GM21528 (cell line): ENCODE data around the gene DOCK1.

Experiments
- ATAC-seq: cut with Tn5 transposase; IDR thresholded peaks from one replicate; pipeline ENCODE4 v1.9.1; 2021; ENCODE audit warnings: mild to moderate bottlenecking, moderate library complexity; ENCODE audit not compliant: unreplicated experiment, low FRiP score

The DOCK1 gene

DNA sequence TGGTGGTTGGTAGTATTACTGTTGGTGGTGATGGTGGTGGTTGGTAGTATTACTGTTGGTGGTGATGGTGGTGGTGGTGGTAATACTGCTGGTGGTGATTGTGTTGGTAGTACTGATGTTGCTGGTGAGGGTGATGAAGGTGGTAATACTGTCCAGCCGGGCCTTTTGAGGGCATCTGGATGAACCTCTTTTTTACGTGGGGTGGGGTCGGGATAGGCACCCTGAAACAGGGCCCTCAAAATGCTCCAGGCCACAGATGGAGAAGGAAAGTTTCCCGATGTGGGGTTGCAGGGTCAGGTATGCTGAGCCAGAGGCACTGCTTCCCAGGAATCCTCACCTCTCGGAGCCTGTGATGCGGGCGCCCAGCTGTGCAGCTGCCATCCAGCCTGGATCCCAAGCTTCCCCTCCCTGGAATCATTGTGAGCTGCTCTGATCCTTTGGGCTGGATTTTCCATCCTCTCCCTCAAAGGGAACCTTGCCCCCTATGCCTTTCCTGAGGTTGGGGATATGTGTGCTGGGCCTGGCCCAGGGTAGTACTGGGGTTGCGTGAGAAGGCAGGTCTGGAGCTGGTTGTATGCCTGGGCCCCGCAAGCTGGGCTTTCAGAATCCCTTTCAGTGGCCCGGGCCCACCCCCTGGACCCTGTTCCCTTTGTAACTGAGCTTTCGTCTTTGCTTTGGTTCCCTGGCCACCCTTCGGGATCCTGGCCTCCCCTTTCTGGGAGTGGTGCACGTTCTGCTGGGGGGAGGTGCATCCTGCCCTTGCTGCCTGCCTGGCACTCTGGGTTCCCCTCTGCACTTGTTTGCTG, 43.3 kb downstream of the DOCK1 start:
- no peak for ATAC-seq

GRCh38 chr10:126949161-126949503, 43.9 kb downstream of the DOCK1 start:
- ATAC-seq: no peak

GRCh38 chr10:126950401-126951105, 45.3 kb downstream of the DOCK1 start:
- ATAC-seq: no peak

GRCh38 chr10:126953886-126954285, 48.7 kb downstream of the DOCK1 start:
- no peak for ATAC-seq

GRCh38 chr10:126955396-126955795, 50.2 kb downstream of the DOCK1 start:
- no peak for ATAC-seq

GRCh38 chr10:126955934-126956711, 50.9 kb downstream of the DOCK1 start:
- ATAC-seq: no peak

DNA sequence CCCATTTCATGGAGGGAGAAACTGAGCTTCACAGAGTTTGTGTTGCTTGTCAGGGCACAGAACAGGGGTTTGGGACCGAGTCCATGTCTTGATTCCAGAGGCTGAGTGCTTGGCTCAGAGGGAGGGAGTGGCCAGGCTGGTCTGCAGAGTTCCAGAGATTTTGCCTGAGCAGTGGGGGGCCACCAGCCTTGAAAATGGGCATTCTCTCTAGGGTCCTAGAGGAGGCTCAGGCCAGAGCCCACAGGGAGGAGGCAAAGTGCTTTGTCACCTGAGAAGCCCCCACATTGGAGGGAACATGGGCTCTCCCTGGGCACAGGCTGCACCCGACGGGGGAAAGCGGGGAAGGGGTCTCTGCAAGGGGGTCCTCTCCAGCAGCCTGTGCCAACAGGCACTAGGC, 51.5 kb downstream of the DOCK1 start:
- no peak for ATAC-seq

GRCh38 chr10:126957111-126957510, 51.9 kb downstream of the DOCK1 start:
- ATAC-seq: no peak

DNA sequence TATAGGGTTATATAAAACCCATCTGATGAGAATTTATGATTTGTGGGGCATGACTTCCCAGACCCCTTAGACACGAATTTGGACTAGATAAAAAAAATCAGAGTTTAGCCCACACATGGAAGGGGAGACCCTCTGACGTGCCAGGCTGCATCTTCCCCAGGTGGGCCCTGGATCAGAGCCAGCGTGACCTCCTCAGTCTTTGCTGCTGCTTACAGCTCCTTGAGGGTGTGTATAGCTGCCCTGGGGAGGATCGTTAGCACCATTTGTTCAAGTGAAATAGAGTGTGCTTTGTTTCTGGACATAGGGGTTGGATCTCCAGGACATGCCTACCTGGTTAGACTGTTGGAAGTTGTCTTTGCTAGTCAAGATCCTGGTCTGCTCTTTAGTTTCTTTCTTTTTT, 54.2 kb downstream of the DOCK1 start:
- no peak for ATAC-seq

- ATAC-seq: no peak
Measured at GRCh38 chr10:126959906-126960685, 54.9 kb downstream of the DOCK1 start.

- no peak for ATAC-seq
Measured at GRCh38 chr10:126963354-126963753, 58.1 kb downstream of the DOCK1 start.

DNA sequence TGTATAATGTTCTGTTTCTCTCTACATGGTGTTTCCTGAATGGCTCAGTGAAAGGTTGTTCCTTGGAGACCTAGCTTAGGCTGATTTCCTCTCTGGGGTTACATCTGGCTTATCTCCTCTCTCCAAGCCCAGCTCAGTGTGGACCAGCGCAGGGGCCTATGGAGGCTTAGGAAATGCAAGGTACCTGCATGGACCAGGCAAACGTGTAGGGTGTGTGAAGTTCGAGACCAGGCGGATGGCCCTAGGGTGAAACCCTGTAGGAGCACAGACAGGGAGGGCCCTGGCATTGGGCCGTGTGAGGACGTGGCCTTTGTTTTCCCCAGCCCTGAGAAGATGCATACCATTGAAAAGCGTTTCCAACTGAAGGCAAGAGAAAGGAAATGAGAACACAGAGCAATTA, 59.0 kb downstream of the DOCK1 start:
- no peak for ATAC-seq

- ATAC-seq: no peak
Measured at GRCh38 chr10:126966938-126967337, 61.7 kb downstream of the DOCK1 start.

DNA sequence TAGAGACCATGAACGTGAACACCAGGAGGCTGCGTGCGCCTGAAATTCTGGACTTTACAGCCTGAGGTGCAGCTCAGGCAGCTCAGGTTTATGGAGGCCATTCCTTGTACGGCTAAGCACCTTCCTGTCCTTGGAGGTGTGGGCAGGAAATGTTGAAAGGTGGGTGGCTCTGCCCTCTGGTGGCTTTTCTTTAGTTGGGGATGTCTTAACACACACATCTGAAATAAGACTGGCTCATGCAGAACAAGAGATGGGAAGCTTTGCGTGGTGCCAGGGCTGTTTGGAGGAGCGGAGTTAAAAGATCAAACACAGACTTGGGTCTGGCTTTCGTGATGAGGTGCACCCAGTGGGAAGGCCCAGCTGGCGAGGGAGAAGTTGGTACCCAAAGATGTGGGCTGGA, 64.1 kb downstream of the DOCK1 start:
- ATAC-seq: no peak

DNA sequence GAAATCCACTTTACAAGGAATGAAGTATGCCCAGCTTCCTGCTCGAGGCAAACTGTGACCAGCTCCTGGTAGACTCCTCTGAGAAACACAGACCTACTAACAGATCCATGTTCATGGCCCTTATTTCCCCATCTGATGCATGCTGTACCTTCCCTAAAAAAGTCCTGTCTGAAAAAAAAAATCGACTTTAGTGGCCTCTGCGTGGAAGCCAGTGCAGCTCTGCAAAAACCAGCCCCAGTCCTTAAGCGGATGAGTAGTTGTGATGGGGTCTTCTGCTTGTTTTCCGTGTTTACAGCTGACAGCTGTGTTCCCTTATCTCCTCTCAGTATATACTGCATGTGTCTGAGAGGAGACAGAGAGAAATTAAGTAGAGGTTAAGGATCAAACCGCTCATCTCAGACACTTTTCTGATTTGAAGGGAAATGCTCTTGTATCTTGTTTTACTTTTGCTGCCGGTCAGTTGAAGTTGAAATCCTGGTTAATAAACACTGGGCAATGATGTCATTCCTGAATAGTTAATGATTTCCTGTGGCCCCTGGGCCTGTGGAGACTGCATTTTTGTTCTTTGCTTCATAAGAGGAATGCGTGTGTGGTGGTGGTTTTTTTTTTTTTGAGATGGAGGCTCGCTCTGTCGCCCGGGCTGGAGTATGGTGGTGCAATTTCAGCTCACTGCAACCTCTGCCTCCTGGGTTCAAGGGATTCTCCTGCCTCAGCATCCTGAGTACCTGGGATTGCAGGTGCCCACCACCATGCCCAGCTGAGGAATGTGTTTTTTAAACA, 67.6 kb downstream of the DOCK1 start:
- no peak for ATAC-seq

GRCh38 chr10:126975221-126975620, 70.0 kb downstream of the DOCK1 start:
- no peak for ATAC-seq

GRCh38 chr10:126977216-126977615, 72.0 kb downstream of the DOCK1 start:
- no peak for ATAC-seq

- no peak for ATAC-seq
Measured at GRCh38 chr10:126979311-126979710, 74.1 kb downstream of the DOCK1 start.

DNA sequence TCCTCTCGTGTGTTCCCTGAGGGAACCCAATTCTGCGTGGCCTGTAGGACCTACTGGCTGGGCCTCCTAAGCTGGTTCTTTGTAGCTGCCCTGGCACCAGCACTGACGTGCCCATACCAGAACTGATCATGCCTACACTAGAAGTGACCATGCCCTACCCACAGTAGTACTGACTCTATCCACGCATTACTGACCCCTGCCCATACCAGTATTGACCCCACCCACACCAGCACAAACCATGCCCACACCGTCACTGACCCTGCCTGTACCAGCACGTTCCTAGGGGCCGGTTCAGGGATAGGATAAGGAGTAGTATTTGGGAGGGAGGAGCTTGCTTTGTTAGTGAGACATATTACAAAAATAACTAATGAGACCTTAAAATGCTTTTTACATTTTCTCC, 88.0 kb downstream of the DOCK1 start:
- no peak for ATAC-seq
